LoVo (cell line): ENCODE results near the gene MAST4.

ENCODE experiments used
- DNase-seq: peaks from one replicate; pipeline ENCODE4 v3.0.0-alpha.2; 2016; ENCODE audit warnings: low spot score

Gene MAST4

GRCh38 chr5:66603881-66604280 lies 7.7 kb downstream of the MAST4 start:
- no peak for DNase-seq

- DNase-seq: no peak
Observed at GRCh38 chr5:66606713-66607112, 10.5 kb downstream of the MAST4 start.

- no peak for DNase-seq
Observed at GRCh38 chr5:66608501-66608900, 12.3 kb downstream of the MAST4 start.

- DNase-seq: no peak
Observed at GRCh38 chr5:66609615-66610014, 13.4 kb downstream of the MAST4 start.

GRCh38 chr5:66612226-66612625 lies 16.0 kb downstream of the MAST4 start:
- no peak for DNase-seq

GRCh38 chr5:66615136-66615535 lies 18.9 kb downstream of the MAST4 start:
- DNase-seq: no peak

- DNase-seq: no peak
Observed at GRCh38 chr5:66615894-66616293, 19.7 kb downstream of the MAST4 start.

- no peak for DNase-seq
Observed at GRCh38 chr5:66616520-66617225, 20.5 kb downstream of the MAST4 start.

GRCh38 chr5:66617226-66617861 lies 21.2 kb downstream of the MAST4 start:
- no peak for DNase-seq

- DNase-seq: no peak
Observed at GRCh38 chr5:66617991-66618768, 22.0 kb downstream of the MAST4 start.

- DNase-seq: no peak
Observed at GRCh38 chr5:66620711-66621110, 24.5 kb downstream of the MAST4 start.

- no peak for DNase-seq
Observed at GRCh38 chr5:66621146-66621545, 25.0 kb downstream of the MAST4 start.

GRCh38 chr5:66621736-66622135 lies 25.5 kb downstream of the MAST4 start:
- DNase-seq: no peak

- DNase-seq: no peak
Observed at GRCh38 chr5:66628561-66628960, 32.4 kb downstream of the MAST4 start.

- DNase-seq: no peak
Observed at GRCh38 chr5:66629446-66629845, 33.3 kb downstream of the MAST4 start.

- DNase-seq: no peak
Observed at GRCh38 chr5:66633754-66634153, 37.6 kb downstream of the MAST4 start.

GRCh38 chr5:66634601-66635000 lies 38.4 kb downstream of the MAST4 start:
- no peak for DNase-seq

- DNase-seq: no peak
Observed at GRCh38 chr5:66637994-66638393, 41.8 kb downstream of the MAST4 start.

- no peak for DNase-seq
Observed at GRCh38 chr5:66639037-66639436, 42.8 kb downstream of the MAST4 start.

- DNase-seq: no peak
Observed at GRCh38 chr5:66642538-66642937, 46.3 kb downstream of the MAST4 start.

GRCh38 chr5:66643387-66643786 lies 47.2 kb downstream of the MAST4 start:
- DNase-seq: no peak

- DNase-seq: no peak
Observed at GRCh38 chr5:66644111-66644510, 47.9 kb downstream of the MAST4 start.

- DNase-seq: no peak
Observed at GRCh38 chr5:66645039-66645438, 48.8 kb downstream of the MAST4 start.
